ENCODE measurements around the gene GHR. TPM values are rescaled to one million over a fixed set of nuclear protein-coding genes. Genes with fewer than 3 reads are reported as not detected.

GHR gene
- polyA plus RNA-seq, 1 donor from 2014 or later = 0.31 TPM

- no peaks in the 10 kb centered on the region for H4K20me1 ChIP-seq (ENCODE audit: insufficient read depth)
- H3K9me3 ChIP-seq (ENCODE audit: low read length) = no peaks in the 10 kb centered on the region
Observed at GRCh38 chr5:42429694-42430093, 6.5 kb downstream of the GHR start.

GRCh38 chr5:42434047-42434724 lies 10.9 kb downstream of the GHR start:
- H3K9me2 ChIP-seq (ENCODE audit: insufficient read depth, low read length) = no peaks in the 10 kb centered on the region
- no peak overlapping the region for H3K4me2 ChIP-seq (ENCODE audit: low read length)
- no peak overlapping the region for H2AFZ ChIP-seq (ENCODE audit: low read depth, low read length)
- H3K79me2 ChIP-seq (replicated peaks; ENCODE audit: insufficient read depth, low read length) = no peaks in the 10 kb centered on the region
- no peak overlapping the region for H3K4me3 ChIP-seq (ENCODE audit: low read length)
- no peak overlapping the region for H3K27ac ChIP-seq (ENCODE audit: low read length)
- H4K20me1 ChIP-seq (ENCODE audit: insufficient read depth) = no peaks in the 10 kb centered on the region
- TF ChIP-seq REST (IDR thresholded peaks at IDR 0.05; ENCODE audit: borderline replicate concordance) (no peak), TAF1 (IDR thresholded peaks at IDR 0.05; ENCODE audit: low read depth) (no peak), MXI1 (conservative IDR thresholded peaks at IDR 0.05; ENCODE audit: poor library complexity, severe bottlenecking) (no peak), EZH2 (IDR thresholded peaks at IDR 0.05; ENCODE audit: borderline replicate concordance, insufficient read depth, low read length, poor library complexity, severe bottlenecking) (no peak), RAD21 (conservative IDR thresholded peaks at IDR 0.05) (no peak), SMC3 (conservative IDR thresholded peaks at IDR 0.05; ENCODE audit: poor library complexity) (no peak), EP300 (conservative IDR thresholded peaks at IDR 0.05; ENCODE audit: poor library complexity, severe bottlenecking) (no peak), POLR2AphosphoS5 (IDR thresholded peaks at IDR 0.05) (no peak)
- TF ChIP-seq, protein P1, sequence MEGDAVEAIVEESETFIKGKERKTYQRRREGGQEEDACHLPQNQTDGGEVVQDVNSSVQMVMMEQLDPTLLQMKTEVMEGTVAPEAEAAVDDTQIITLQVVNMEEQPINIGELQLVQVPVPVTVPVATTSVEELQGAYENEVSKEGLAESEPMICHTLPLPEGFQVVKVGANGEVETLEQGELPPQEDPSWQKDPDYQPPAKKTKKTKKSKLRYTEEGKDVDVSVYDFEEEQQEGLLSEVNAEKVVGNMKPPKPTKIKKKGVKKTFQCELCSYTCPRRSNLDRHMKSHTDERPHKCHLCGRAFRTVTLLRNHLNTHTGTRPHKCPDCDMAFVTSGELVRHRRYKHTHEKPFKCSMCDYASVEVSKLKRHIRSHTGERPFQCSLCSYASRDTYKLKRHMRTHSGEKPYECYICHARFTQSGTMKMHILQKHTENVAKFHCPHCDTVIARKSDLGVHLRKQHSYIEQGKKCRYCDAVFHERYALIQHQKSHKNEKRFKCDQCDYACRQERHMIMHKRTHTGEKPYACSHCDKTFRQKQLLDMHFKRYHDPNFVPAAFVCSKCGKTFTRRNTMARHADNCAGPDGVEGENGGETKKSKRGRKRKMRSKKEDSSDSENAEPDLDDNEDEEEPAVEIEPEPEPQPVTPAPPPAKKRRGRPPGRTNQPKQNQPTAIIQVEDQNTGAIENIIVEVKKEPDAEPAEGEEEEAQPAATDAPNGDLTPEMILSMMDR (IDR thresholded peaks at IDR 0.05; ENCODE audit: poor library complexity, severe bottlenecking) = no peak
- no peaks in the 10 kb centered on the region for H3K9me3 ChIP-seq (ENCODE audit: low read length)
- no peaks in the 10 kb centered on the region for H3K27me3 ChIP-seq (ENCODE audit: insufficient read depth, low read depth, low read length)
- no peak overlapping the region for H3K9ac ChIP-seq (ENCODE audit: low read length)
- H3F3A ChIP-seq (ENCODE audit: insufficient read depth, low read length, poor library complexity, severe bottlenecking) = no peaks in the 10 kb centered on the region
- H3K36me3 ChIP-seq (ENCODE audit: insufficient read depth, low read length) = no peaks in the 10 kb centered on the region

More at GRCh38 chr5:42429694-42430093, 6.5 kb downstream of the GHR start:
- peaks cover 16% of the 10 kb centered on the region for H3K27me3 ChIP-seq (ENCODE audit: insufficient read depth, low read depth, low read length)
- H3K9ac ChIP-seq (ENCODE audit: low read length) = no peak overlapping the region
- no peak overlapping the region for H3K4me3 ChIP-seq (ENCODE audit: low read length)
- H3K9me2 ChIP-seq (ENCODE audit: insufficient read depth, low read length) = no peaks in the 10 kb centered on the region
- H3K27ac ChIP-seq (ENCODE audit: low read length) = no peak overlapping the region
- TF ChIP-seq RAD21 (conservative IDR thresholded peaks at IDR 0.05) (no peak), POLR2AphosphoS5 (IDR thresholded peaks at IDR 0.05) (no peak), MXI1 (conservative IDR thresholded peaks at IDR 0.05; ENCODE audit: poor library complexity, severe bottlenecking) (no peak), REST (IDR thresholded peaks at IDR 0.05; ENCODE audit: borderline replicate concordance) (no peak)
- H3F3A ChIP-seq (ENCODE audit: insufficient read depth, low read length, poor library complexity, severe bottlenecking) = no peaks in the 10 kb centered on the region
- no peak overlapping the region for H3K4me2 ChIP-seq (ENCODE audit: low read length)
- H3K79me2 ChIP-seq (replicated peaks; ENCODE audit: insufficient read depth, low read length) = no peaks in the 10 kb centered on the region
- no peaks in the 10 kb centered on the region for H3K36me3 ChIP-seq (ENCODE audit: insufficient read depth, low read length)
- H2AFZ ChIP-seq (ENCODE audit: low read depth, low read length) = no peak overlapping the region

Measured in neural cell (in vitro differentiated cells).